ENCODE measurements around the gene KCND2.

- TF ChIP-seq CTCF (conservative IDR thresholded peaks at IDR 0.05; ENCODE audit: low read depth, low read length) (no peak), EZH2 (IDR thresholded peaks at IDR 0.05; ENCODE audit: low read length, unreplicated experiment) (no peak), EZH2phosphoT487 (IDR thresholded peaks at IDR 0.05; ENCODE audit: borderline replicate concordance, low read length) (no peak)
Observed at GRCh38 chr7:120675076-120675475, 402.1 kb downstream of the KCND2 start.

Measured in PC-3 (cell line).